Neural cell (in vitro differentiated cells): ENCODE measurements around the gene RNF133. TPM values are rescaled to one million over a fixed set of nuclear protein-coding genes. Genes with fewer than 3 reads are reported as not detected.

Source experiments
- H2AFZ ChIP-seq: fragments of 200-600, 300-800 bp; sonication (generic), shearing (Covaris generic); 2 replicates; pipeline ENCODE4 v1.6.0; 2014; ENCODE audit warnings: low read depth, mild to moderate bottlenecking, antibody characterized with exemption, low read length, moderate library complexity
- H3F3A ChIP-seq: fragments of 200-600 bp; shearing (Covaris generic); 2 replicates; pipeline ENCODE4 v1.6.1; 2016; ENCODE audit warnings: mild to moderate bottlenecking, moderate library complexity, mixed read lengths, antibody characterized with exemption, low read length; ENCODE audit not compliant: insufficient read depth, poor library complexity, severe bottlenecking
- H3K27ac ChIP-seq: fragments of 200-600, 300-800 bp; sonication (generic), shearing (Covaris generic); 2 replicates; pipeline ENCODE4 v1.5.1; 2014; ENCODE audit warnings: mild to moderate bottlenecking, low read length, moderate library complexity
- H3K27me3 ChIP-seq: fragments of 300-800, 200-600 bp; sonication (generic), shearing (Covaris generic); 2 replicates; pipeline ENCODE4 v1.6.0; 2014; ENCODE audit warnings: mild to moderate bottlenecking, low read depth, low read length, moderate library complexity; ENCODE audit not compliant: insufficient read depth
- H3K36me3 ChIP-seq: fragments of 300-800, 200-600 bp; sonication (generic), shearing (Covaris generic); 2 replicates; pipeline ENCODE4 v1.5.1; 2014; ENCODE audit warnings: mild to moderate bottlenecking, antibody characterized with exemption, low read length, moderate library complexity; ENCODE audit not compliant: insufficient read depth
- H3K4me2 ChIP-seq: fragments of 300-800, 200-600 bp; sonication (generic), shearing (Covaris generic); 2 replicates; pipeline ENCODE4 v1.6.0; 2014; ENCODE audit warnings: mild to moderate bottlenecking, low read length
- H3K4me3 ChIP-seq: fragments of 300-800, 200-600 bp; sonication (generic), shearing (Covaris generic); 2 replicates; pipeline ENCODE4 v1.5.1; 2014; ENCODE audit warnings: mild to moderate bottlenecking, low read length, moderate library complexity
- H3K79me2 ChIP-seq: fragments of 200-600 bp; shearing (Covaris generic); replicated peaks from 2 replicates; pipeline ENCODE4 v1.6.0; 2014; ENCODE audit warnings: mild to moderate bottlenecking, low read length, moderate library complexity; ENCODE audit not compliant: insufficient read depth
- H3K9ac ChIP-seq: fragments of 300-800, 200-600 bp; sonication (generic), shearing (Covaris generic); 2 replicates; pipeline ENCODE4 v1.6.1; 2016; ENCODE audit warnings: mild to moderate bottlenecking, low read length, mixed read lengths
- H3K9me2 ChIP-seq: fragments of 200-600 bp; shearing (Covaris generic); 2 replicates; pipeline ENCODE4 v1.6.1; 2016; ENCODE audit warnings: mild to moderate bottlenecking, low read length, mixed read lengths; ENCODE audit not compliant: insufficient read depth
- H3K9me3 ChIP-seq: fragments of 200-600, 300-800 bp; sonication (generic), shearing (Covaris generic); 2 replicates; pipeline ENCODE4 v1.6.1; 2016; ENCODE audit warnings: mild to moderate bottlenecking, mixed run types, low read length, moderate library complexity, mixed read lengths
- H4K20me1 ChIP-seq: fragments of 200-600 bp; shearing (Covaris generic); 2 replicates; pipeline ENCODE4 v1.6.1; 2016; ENCODE audit warnings: mild to moderate bottlenecking, mixed run types; ENCODE audit not compliant: insufficient read depth
- CTCF ChIP-seq: fragments of 450-650 bp; IDR thresholded peaks from 2 replicates; pipeline ENCODE4 v1.5.1; 2014; ENCODE audit warnings: antibody characterized with exemption, mild to moderate bottlenecking, moderate library complexity; ENCODE audit not compliant: poor library complexity, severe bottlenecking
- EP300 ChIP-seq: fragments of 450-650 bp; conservative IDR thresholded peaks from 2 replicates; pipeline ENCODE4 v1.6.1; 2014; ENCODE audit warnings: antibody characterized with exemption, mild to moderate bottlenecking, moderate library complexity; ENCODE audit not compliant: poor library complexity, severe bottlenecking
- EZH2 ChIP-seq: fragments of 200-600, 300-800 bp; shearing (Covaris generic), sonication (generic); IDR thresholded peaks from 2 replicates; pipeline ENCODE4 v1.6.1; 2014; ENCODE audit warnings: antibody characterized with exemption, low read length, borderline replicate concordance, mild to moderate bottlenecking; ENCODE audit not compliant: insufficient read depth, poor library complexity, severe bottlenecking
- MXI1 ChIP-seq: fragments of 450-650 bp; conservative IDR thresholded peaks from 2 replicates; pipeline ENCODE4 v1.6.1; 2014; ENCODE audit warnings: antibody characterized with exemption, mild to moderate bottlenecking; ENCODE audit not compliant: poor library complexity, severe bottlenecking
- POLR2AphosphoS5 ChIP-seq: IDR thresholded peaks from 2 replicates; pipeline ENCODE4 v1.6.1; 2012
- RAD21 ChIP-seq: fragments of 450-650 bp; conservative IDR thresholded peaks from 2 replicates; pipeline ENCODE4 v1.6.1; 2014; ENCODE audit warnings: antibody characterized with exemption, mild to moderate bottlenecking, moderate library complexity
- REST ChIP-seq: IDR thresholded peaks from 2 replicates; pipeline ENCODE4 v1.6.1; 2012; ENCODE audit warnings: borderline replicate concordance
- SMC3 ChIP-seq: fragments of 450-650 bp; conservative IDR thresholded peaks from 2 replicates; pipeline ENCODE4 v1.6.1; 2014; ENCODE audit warnings: antibody characterized with exemption, mild to moderate bottlenecking, moderate library complexity; ENCODE audit not compliant: poor library complexity
- TAF1 ChIP-seq: IDR thresholded peaks from 2 replicates; pipeline ENCODE4 v1.6.1; 2012; ENCODE audit warnings: low read depth
- polyA plus RNA-seq: library from polyadenylated mRNA; depleted of rRNA; stranded (reverse); fragments of >200 nt; gene quantifications from 2 replicates; pipeline ENCODE4 v1.2.3, GENCODE V29; 2014

Gene RNF133
- polyA plus RNA-seq, 1 donor from 2014 or later, result not detected

- H3K9ac ChIP-seq, result no peak overlapping the region
These were observed 4.2 kb downstream of the RNF133 start for GRCh38 chr7:122694697-122695096.

GRCh38 chr7:122692769-122693309 is 6.1 kb downstream of the RNF133 start:
- H3K9me2 ChIP-seq, result no peaks in the 10 kb centered on the region
- H3K27ac ChIP-seq, result no peak overlapping the region
- H3K9me3 ChIP-seq, result no peaks in the 10 kb centered on the region
- no peaks in the 10 kb centered on the region for H3K79me2 ChIP-seq
- no peaks in the 10 kb centered on the region for H3K36me3 ChIP-seq
- no peak for TF ChIP-seq EP300
- TF ChIP-seq REST, result no peak
- TF ChIP-seq TAF1, result no peak
- TF ChIP-seq RAD21, result no peak
- no peak for TF ChIP-seq SMC3
- TF ChIP-seq POLR2AphosphoS5, result no peak
- no peak for TF ChIP-seq CTCF
- TF ChIP-seq EZH2, result no peak
- no peak for TF ChIP-seq MXI1
- no peak overlapping the region for H3K4me3 ChIP-seq
- no peaks in the 10 kb centered on the region for H3F3A ChIP-seq
- H3K27me3 ChIP-seq, result no peaks in the 10 kb centered on the region
- H3K9ac ChIP-seq, result no peak overlapping the region
- H2AFZ ChIP-seq, result no peak overlapping the region
- H4K20me1 ChIP-seq, result no peaks in the 10 kb centered on the region
- no peak overlapping the region for H3K4me2 ChIP-seq

More at GRCh38 chr7:122694697-122695096, 4.2 kb downstream of the RNF133 start:
- Histone ChIP-seq H3F3A (no peaks in the 10 kb centered on the region), H3K27me3 (no peaks in the 10 kb centered on the region), H3K9me2 (no peaks in the 10 kb centered on the region), H3K36me3 (no peaks in the 10 kb centered on the region), H3K4me3 (no peak overlapping the region), H2AFZ (no peak overlapping the region), H3K27ac (no peak overlapping the region), H4K20me1 (no peaks in the 10 kb centered on the region), H3K4me2 (no peak overlapping the region), H3K79me2 (no peaks in the 10 kb centered on the region), H3K9me3 (no peaks in the 10 kb centered on the region)
- TF ChIP-seq EZH2 (no peak), POLR2AphosphoS5 (no peak), TAF1 (no peak)
